Endothelial cell of umbilical vein (primary cell): ENCODE results near the gene LIN7C. TPM values are rescaled to one million over a fixed set of nuclear protein-coding genes. Genes with fewer than 3 reads are reported as not detected.

ENCODE experiments used
- BruUV-seq: library from RNA; stranded (reverse); fragments of 400-500 nt; replicated peaks from 2 replicates; lab custom pipeline; 2021; lab: Mats Ljungman, UMichigan
- CTCF ChIA-PET: fragments of 300-600, 350-600 bp; sonication (Branson Sonifier 250); formaldehyde crosslinking; loops from one replicate; lab custom pipeline; 2021; ENCODE audit warnings: antibody characterized with exemption, inconsistent platforms; lab: Charles Lee
- POLR2A ChIA-PET: fragments of 300-600, 350-600 bp; sonication (Branson Sonifier 250); formaldehyde crosslinking; loops from one replicate; lab custom pipeline; 2021; ENCODE audit warnings: antibody characterized with exemption, inconsistent platforms; lab: Charles Lee
- DNase-seq: peaks from one replicate; pipeline ENCODE4 v3.0.0-alpha.2; 2011; ENCODE audit warnings: low read depth, low spot score
- FAIRE-seq: peaks from 2 replicates; lab custom pipeline; 2011; peaks lifted over from hg19 to GRCh38; lab: Jason Lieb, UNC
- H2AFZ ChIP-seq: 2 replicates; pipeline ENCODE4 v1.6.0; 2012; ENCODE audit warnings: low read depth, low read length, control low read depth, inconsistent platforms
- H3K27ac ChIP-seq: 2 replicates; pipeline ENCODE4 v1.5.1; 2011; ENCODE audit warnings: low read depth, mild to moderate bottlenecking, control low read depth, low read length, moderate library complexity; ENCODE audit not compliant: insufficient read depth
- H3K27me3 ChIP-seq, 2 experiments: 2 replicates each; pipeline versions ENCODE4 v1.6.0 to v1.6.1; 2011; ENCODE audit warnings: low read length in 2 of 2, mixed read lengths in 1 of 2; ENCODE audit not compliant: control insufficient read depth in 2 of 2, insufficient read depth in 2 of 2
- H3K36me3 ChIP-seq, 2 experiments: 2 replicates in 1 of 2; 3 replicates in 1 of 2; pipeline ENCODE4 v1.5.1; 2011; ENCODE audit warnings: low read length in 2 of 2, mild to moderate bottlenecking in 1 of 2, moderate library complexity in 1 of 2; ENCODE audit not compliant: control insufficient read depth in 2 of 2, insufficient read depth in 2 of 2; ENCODE audit errors: extremely low read depth in 1 of 2
- H3K4me1 ChIP-seq: 3 replicates; pipeline ENCODE4 v1.5.1; 2011; ENCODE audit warnings: mild to moderate bottlenecking, low read length; ENCODE audit not compliant: control insufficient read depth, insufficient read depth; ENCODE audit errors: extremely low read depth
- H3K4me2 ChIP-seq: 2 replicates; pipeline ENCODE4 v1.6.1; 2011; ENCODE audit warnings: low read length, control low read depth, mixed read lengths; ENCODE audit not compliant: insufficient read depth
- H3K4me3 ChIP-seq, 3 experiments: fragments of 200-600 bp in 1 of 3; sonication (generic), shearing (Covaris generic) in 1 of 3; replicated peaks in 1 of 3; 2 replicates each; pipeline ENCODE4 v1.5.1; 2011 to 2016; ENCODE audit warnings: control low read depth in 3 of 3, low read length in 3 of 3, mild to moderate bottlenecking in 2 of 3, inconsistent platforms in 1 of 3, low read depth in 1 of 3, moderate library complexity in 1 of 3; ENCODE audit not compliant: insufficient read depth in 1 of 3
- H3K79me2 ChIP-seq: 2 replicates; pipeline ENCODE4 v1.6.0; 2012; ENCODE audit warnings: low read length, inconsistent platforms; ENCODE audit not compliant: control insufficient read depth, insufficient read depth
- H3K9ac ChIP-seq: replicated peaks from 2 replicates; pipeline ENCODE3; 2011; ENCODE audit warnings: low read length, control low read depth; ENCODE audit not compliant: insufficient read depth; ENCODE audit errors: extremely low read depth
- H3K9me1 ChIP-seq: replicated peaks from 3 replicates; pipeline ENCODE4 v1.6.0; 2011; ENCODE audit warnings: mild to moderate bottlenecking, low read length; ENCODE audit not compliant: control insufficient read depth, insufficient read depth; ENCODE audit errors: extremely low read depth
- H3K9me3 ChIP-seq: replicated peaks from 2 replicates; pipeline ENCODE4 v1.5.1; 2012; ENCODE audit warnings: low read length, inconsistent platforms; ENCODE audit not compliant: control insufficient read depth, insufficient read depth
- H4K20me1 ChIP-seq: replicated peaks from 2 replicates; pipeline ENCODE3; 2011; ENCODE audit warnings: mild to moderate bottlenecking, low read length; ENCODE audit not compliant: control insufficient read depth, insufficient read depth; ENCODE audit errors: extremely low read depth
- CTCF ChIP-seq, 2 donors: IDR thresholded peaks; 1 replicate in 1 of 2; 2 replicates in 1 of 2; pipeline ENCODE4 v1.5.1; 2011; ENCODE audit warnings: low read length in 2 of 2, mild to moderate bottlenecking in 2 of 2, moderate library complexity in 2 of 2, control low read depth in 1 of 2, inconsistent platforms in 1 of 2, low read depth in 1 of 2; ENCODE audit not compliant: insufficient read depth in 1 of 2; ENCODE audit errors: extremely low read depth in 1 of 2
- EZH2 ChIP-seq: IDR thresholded peaks from 2 replicates; pipeline ENCODE4 v1.6.1; 2012; ENCODE audit warnings: borderline replicate concordance, low read depth, mild to moderate bottlenecking, moderate library complexity, low read length, inconsistent platforms; ENCODE audit not compliant: severe bottlenecking
- FOS ChIP-seq: IDR thresholded peaks from 2 replicates; pipeline ENCODE4 v1.6.1; 2011; ENCODE audit warnings: mild to moderate bottlenecking, low read length, moderate library complexity, borderline replicate concordance; ENCODE audit not compliant: insufficient read depth
- GATA2 ChIP-seq: IDR thresholded peaks from 2 replicates; pipeline ENCODE4 v1.7.0; 2011; ENCODE audit warnings: low read depth, mild to moderate bottlenecking, moderate library complexity, mixed read lengths, low read length; ENCODE audit not compliant: insufficient read length, insufficient read depth
- JUN ChIP-seq: IDR thresholded peaks from 2 replicates; pipeline ENCODE4 v1.6.1; 2011; ENCODE audit warnings: borderline replicate concordance, low read depth; ENCODE audit not compliant: insufficient read length, insufficient read depth
- MAX ChIP-seq: IDR thresholded peaks from 2 replicates; pipeline ENCODE4 v1.6.1; 2011; ENCODE audit not compliant: insufficient read depth, insufficient read length
- MYC ChIP-seq: IDR thresholded peaks from one replicate; pipeline ENCODE4 v1.6.1; 2011; ENCODE audit warnings: mild to moderate bottlenecking, low read depth, low read length
- POLR2A ChIP-seq: IDR thresholded peaks from 2 replicates; pipeline ENCODE4 v1.6.1; 2012; ENCODE audit warnings: low read depth, mild to moderate bottlenecking, control low read depth, low read length
- POLR2AphosphoS5 ChIP-seq: IDR thresholded peaks from 2 replicates; pipeline ENCODE4 v1.6.1; 2012; ENCODE audit warnings: low read depth, mild to moderate bottlenecking, control low read depth, low read length, moderate library complexity; ENCODE audit not compliant: insufficient read depth
- dilution Hi-C: fragments of 300-500 bp; cut with MboI; formaldehyde crosslinking; loops from one replicate; pipeline ENCODE4 v1.15.0; 2019; ENCODE audit warnings: low sequenced_read_pairs; ENCODE audit not compliant: extremely low pct_ligation_motif_present
- intact Hi-C: fragments of 100-400 bp; cut with micrococcal nuclease; formaldehyde crosslinking; loops from one replicate; pipeline ENCODE4 v1.10.0; 2022
- polyA plus RNA-seq, 4 experiments: library from polyadenylated mRNA; depleted of rRNA in 3 of 4; stranded (reverse) in 3 of 4; unstranded in 1 of 4; fragments of >200 nt; gene quantifications; 2 replicates each; pipeline versions ENCODE4 v1.2.1 to v1.2.3, GENCODE V29; 2011 to 2012; ENCODE audit warnings: missing spikeins in 1 of 4
- total RNA-seq: library from RNA; stranded (reverse); gene quantifications from 2 replicates; pipeline ENCODE4 v1.2.3, GENCODE V29; 2021

Gene LIN7C
- total and polyA plus RNA-seq, 2 donors (not counting 3 experiments of a cell fraction or from before 2014, with no cell fraction given): 7.1 to 24.9 TPM

- Histone ChIP-seq H2AFZ (no peak overlapping the region), H3K9ac (no peak overlapping the region), H3K9me1 (no peaks in the 10 kb centered on the region), H3K4me2 (no peak overlapping the region), H3K27ac (no peak overlapping the region), H3K9me3 (no peaks in the 10 kb centered on the region), H3K79me2 (no peaks in the 10 kb centered on the region), H3K4me1 (peaks cover 18% of the 10 kb centered on the region), H3K4me3 (no peak overlapping the region), H4K20me1 (no peaks in the 10 kb centered on the region), H3K36me3 (no peaks in the 10 kb centered on the region), H3K27me3 (no peaks in the 10 kb centered on the region)
- ChIA-PET POLR2A (no interaction called here), CTCF (interaction anchor here (0.8 to 2.5 kb wide), 4 partner anchors 8 to 31 kb away, joined by 3 to 10 read pairs (median 4); no protein-coding TSS in a partner anchor)
- DNase-seq (no peak), FAIRE-seq (no peak)
- dilution Hi-C loops: no loop called here
- intact Hi-C loops: no loop called here
- BruUV-seq: no TSS peak
- TF ChIP-seq POLR2A (no peak), FOS (no peak), POLR2AphosphoS5 (no peak), MAX (no peak), CTCF (IDR thresholded peaks at IDR 0.05; ENCODE audit: extremely low read depth in 1 of 2, insufficient read depth in 1 of 2, low read depth in 1 of 2, low read length in 2 of 2) (no peak), GATA2 (no peak), EZH2 (no peak), JUN (no peak), MYC (no peak)
Observed at GRCh38 chr11:27464909-27465308, 41.7 kb downstream of the LIN7C start.
